ENCODE data around the gene KCNMA1.

KCNMA1 gene

DNA sequence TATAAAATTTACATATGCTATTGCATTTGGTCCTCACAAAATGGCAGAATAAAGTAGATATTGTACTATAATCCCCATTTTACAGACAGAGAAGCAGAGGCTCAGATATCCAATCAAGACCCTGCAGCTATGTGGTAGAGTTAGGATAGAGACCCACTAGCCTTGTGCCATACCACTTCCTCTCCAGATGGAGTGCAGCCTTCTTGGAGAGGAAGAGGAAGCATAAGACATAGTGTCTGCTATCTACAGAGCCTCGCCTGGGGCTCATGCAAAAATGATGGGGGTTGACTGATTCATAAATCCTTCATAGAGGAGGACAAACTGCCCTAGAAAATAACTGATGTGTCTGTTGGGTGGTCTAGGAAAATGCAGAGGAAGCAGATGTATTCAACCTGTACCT lies 447.3 kb downstream of the KCNMA1 start:
- DNase-seq, result no peak

DNA sequence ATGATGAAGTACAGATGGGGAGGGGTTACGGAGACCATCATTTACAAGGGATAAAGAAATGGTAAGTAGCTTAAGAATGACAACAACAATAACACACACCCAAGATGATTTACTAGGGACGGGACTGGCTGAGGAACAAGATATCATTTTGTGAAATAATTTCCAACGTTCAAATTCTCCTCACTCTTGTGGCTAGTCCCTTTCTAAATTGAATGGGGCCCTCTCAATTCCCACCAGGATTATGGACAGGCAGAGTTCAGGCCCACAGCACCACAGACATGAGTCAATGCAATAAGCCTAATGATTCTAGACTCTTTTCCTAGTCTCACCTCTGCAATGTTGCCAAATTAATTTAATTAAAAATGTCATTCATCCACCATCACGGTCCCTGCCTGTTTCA lies 448.1 kb downstream of the KCNMA1 start:
- DNase-seq, result no peak

DNA sequence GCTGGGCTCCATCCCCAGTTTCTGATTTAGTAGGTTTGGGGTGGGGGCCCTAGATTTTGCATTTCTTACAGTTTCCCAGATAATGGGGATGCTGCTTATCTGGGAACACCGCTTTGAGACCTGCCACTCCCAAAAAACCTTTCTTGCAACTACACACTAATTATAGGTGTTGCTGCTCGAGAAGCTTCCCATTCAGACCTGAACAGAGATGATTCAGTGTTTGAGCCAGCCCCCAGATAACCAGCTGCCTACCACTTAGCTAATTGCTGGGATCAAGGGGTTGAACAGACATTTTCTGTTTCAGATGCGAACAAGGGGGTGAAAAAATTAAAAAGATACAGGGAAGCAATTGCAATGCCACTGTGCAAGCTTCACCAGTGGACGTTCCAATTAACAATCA lies 448.5 kb downstream of the KCNMA1 start:
- no peak for DNase-seq

DNA sequence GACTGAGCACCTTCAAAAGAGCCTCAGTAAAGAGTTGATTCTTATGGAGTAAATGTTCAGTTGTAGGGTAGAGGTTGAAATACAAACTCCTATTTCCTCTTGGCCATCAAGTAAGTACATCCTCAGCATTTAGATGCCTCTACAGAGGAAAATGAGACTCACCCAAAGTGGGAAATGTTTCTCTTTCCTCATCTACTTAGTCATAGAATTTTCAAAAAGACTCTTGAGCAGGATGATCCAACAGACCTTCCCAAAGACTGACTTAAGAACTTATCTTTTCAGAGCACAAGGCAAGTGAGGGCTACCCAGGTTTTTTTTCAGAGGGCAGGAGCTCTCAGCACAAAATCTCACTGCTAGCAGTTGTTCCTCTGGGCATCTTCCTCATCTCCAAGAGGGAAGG lies 449.1 kb downstream of the KCNMA1 start:
- no peak for DNase-seq

DNA sequence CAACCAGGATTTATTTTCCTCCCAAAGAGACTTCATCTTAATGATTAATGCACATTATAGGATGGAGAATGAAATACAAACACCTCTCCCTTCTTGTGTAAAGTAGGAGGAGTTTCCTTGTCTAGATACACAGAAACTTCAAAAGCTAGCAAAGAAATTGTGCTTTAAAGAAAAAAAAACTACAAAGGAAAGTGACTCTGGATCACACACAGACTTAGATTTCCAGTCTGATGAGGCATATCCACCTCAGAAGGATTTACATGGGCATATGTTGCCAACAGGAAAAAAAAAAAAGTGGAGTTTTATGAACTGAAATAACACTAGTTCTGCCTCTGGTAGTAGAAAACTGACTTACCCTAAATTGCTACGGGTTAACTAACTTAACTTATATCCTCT lies 449.6 kb downstream of the KCNMA1 start:
- DNase-seq, result no peak

DNA sequence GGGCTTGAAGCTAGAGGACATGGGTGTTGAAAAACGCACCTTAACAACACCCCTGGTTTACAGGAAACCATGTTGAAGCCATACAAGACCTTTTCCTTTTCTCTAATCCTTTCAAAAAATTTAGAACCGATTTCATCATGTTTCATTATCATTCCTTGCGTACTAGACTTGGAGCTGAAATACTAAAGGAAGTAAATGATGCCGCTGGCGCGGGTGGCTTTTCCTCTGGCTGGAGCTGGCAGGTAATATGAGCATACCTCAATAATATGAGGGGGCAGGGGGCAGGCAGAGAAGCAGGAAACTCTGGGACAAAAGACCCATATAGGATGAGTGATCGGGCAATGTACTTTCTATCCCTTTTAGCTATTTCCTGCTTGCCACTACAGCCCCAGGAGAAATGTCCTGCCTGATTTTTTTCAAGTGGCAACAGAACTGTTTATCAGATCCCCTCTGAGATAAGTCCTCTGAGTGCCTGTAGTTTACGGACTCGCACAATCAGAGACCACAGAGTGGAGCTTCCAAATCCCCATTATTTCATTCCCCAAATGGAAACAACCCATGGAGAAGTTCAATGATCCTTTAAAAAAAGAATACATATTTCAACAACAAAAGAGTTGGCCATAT lies 450.1 kb downstream of the KCNMA1 start:
- no peak for DNase-seq

DNA sequence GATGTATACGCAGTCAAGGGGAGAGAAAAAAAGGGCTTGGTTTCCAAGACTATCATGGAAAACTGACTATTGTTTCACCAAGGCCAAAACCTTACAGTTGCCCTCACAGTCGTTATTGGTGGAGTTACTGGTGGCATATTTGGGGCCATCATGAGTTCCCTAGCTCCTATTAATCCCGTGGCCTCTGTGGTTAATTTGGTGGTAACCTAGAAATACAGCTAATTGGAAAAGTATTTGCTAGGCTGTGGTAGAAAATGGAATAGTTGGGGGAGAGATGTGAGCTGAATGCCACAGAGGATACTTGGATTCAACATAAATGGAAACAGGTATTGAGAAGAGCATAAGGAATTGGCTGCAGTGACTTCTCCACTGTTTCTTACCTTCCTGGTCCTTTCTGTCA lies 450.7 kb downstream of the KCNMA1 start:
- DNase-seq, result no peak

DNA sequence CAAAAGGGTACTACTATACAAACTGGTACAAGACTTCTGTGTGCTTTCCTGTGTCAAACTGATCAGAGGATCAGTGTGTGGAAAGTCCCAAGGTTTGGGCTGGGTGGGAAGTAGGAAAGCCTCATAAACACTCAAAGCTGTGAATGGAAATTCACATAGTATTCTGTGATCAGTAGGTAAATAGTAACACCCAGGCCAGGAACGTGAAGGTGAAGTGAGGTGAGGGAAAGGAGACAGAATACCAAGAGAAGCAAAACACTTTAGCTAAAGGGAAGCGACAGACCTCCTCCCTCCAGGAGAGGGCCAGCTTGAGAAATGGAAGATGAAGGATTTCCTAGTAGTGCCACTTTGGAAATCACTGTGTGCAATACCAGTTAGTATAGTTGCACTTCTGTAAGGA lies 451.9 kb downstream of the KCNMA1 start:
- no peak for DNase-seq

DNA sequence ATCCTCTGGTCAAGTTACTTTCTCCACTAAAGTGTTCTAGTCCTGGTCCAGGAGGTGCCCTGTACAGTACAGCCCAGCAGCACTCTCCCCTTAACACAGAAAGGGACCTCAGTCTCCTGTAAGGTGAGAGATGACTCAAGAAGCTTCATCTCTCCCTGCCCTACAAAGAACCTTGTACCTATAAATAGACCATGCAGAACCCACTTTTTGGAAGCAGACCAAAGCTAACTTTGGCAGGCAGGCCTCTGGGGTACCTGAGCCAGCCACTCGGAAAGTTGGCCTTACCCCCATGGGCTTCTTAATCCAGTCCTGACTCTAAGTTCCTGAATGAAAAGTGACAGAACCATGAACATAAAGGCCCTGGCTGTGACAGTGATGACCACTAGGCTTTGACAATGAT lies 454.8 kb downstream of the KCNMA1 start:
- no peak for DNase-seq

DNA sequence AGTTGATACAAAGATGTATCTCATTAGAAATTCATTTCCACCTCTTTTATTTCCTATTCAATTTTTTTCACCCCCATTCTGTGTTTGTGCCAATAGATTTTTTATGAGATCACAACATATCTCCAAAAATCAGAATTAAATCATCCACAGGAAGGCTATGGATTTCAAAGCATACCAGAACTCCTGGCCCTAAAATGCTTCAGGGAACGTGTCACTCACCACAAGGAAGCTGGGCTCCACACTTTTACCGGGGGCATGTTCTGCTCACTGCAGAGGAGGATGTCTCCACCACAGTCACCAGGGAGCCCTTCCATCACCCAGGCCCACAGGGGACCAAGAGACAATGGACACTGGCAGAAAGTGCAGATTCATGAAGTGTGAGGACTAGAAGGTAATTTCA lies 456.8 kb downstream of the KCNMA1 start:
- DNase-seq, result no peak

DNA sequence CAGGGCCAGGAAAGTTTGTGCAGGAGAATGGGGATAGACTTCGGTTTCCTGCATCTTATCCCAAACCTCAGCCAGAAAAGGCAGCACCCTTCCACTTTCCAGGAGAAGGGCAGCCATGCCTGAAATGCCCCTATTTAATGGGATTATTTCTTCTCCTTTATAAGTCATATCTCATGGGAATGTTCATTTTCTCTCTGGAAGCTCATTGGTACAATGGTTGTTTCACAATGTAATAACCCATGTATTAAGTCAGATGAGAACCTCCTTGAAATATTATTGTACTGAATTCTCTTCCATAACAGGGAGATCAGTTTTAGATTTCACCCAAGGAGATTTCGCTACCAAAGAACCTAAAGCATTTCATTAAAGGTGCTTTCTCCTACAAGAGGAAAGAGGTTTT lies 457.5 kb downstream of the KCNMA1 start:
- no peak for DNase-seq

DNA sequence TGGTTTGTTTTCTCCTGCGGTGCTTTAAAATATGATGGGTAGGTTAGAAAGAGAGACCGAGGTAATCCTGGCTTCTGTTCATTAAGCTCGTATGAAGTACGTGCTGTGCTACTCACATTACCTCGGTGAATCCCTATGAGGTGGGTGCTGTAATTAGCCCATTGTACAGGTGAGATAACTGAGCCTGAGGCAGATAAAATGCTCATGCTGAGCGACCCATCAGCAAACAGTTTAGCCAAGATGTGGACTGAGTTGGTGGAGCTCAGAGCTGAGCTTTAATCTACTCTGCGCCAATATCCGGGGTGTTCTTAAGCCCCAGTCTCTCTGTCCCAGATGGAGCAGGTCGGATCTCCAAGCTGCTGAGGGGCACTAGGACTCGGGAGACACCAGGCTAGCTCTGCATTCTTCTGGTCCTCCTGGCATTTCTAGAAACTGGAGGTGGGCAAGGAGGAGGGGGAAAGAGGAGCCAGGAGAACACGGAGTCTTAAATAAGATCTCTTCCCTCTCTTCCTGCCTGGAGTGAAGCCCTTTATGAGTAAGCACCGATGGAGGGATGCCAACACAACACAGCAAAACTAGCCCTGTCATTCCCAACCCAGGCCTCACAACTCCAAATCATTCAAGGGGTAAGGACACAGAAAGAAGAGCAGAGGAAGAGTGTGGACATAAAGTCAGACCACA lies 458.5 kb downstream of the KCNMA1 start:
- DNase-seq, result no peak

DNA sequence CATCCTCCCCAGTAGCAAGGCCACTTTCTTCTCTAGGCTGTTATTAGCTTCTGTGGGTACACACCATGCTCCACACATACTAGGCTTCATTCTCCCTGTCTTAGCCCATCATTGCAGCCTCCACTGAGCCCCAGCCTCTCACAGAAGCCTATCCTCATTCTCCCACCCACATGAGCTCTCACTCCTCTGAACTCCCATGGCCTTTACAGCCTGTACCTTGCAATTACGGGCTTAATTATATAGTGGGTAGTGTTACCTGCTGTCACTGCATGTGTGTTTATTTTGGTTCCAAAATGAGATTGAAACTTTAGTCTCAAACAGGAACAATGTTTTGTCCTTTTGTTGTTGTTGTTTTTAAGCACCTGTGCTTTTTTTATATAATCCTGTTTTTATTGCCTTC lies 460.0 kb downstream of the KCNMA1 start:
- DNase-seq, result no peak

DNA sequence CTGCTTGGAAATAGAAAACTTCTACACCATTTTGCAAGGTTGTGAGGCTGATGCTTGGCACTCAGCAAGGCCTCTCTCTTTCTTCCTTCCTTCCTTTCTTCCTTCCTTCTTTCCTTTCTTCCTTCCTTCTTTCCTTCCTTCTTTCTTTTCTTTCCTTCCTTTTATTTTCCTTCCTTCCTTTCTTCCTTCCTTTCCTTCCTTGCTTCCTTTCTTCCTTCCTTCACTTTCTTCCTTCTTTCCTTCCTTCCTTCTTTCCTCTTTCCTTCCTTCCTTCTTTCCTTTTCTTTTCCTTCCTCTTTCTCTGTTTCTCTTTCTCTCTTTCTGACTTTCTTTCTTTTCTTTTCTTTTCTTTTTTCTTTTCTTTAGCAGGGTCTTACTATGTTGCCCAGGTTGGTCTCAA lies 460.4 kb downstream of the KCNMA1 start:
- no peak for DNase-seq

DNA sequence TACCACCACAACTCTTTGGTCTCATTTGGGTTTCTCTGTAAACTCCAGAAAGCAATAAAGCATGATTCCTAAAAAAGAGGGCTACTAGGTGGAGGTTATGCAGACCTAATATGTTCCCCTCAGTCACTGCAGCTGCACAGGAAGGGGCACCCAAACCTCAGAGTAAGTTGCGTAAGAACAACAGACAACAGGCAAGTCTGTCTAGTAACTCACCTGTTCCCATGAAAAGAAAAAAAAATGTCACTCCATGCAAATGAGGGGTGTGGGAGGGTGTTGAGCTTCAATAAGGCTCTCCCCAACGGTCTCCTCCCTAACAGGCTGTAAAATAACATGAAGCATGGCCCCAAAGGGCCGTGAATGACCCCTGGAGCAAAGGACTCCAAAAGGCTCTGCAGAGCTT lies 461.4 kb downstream of the KCNMA1 start:
- DNase-seq, result no peak

DNA sequence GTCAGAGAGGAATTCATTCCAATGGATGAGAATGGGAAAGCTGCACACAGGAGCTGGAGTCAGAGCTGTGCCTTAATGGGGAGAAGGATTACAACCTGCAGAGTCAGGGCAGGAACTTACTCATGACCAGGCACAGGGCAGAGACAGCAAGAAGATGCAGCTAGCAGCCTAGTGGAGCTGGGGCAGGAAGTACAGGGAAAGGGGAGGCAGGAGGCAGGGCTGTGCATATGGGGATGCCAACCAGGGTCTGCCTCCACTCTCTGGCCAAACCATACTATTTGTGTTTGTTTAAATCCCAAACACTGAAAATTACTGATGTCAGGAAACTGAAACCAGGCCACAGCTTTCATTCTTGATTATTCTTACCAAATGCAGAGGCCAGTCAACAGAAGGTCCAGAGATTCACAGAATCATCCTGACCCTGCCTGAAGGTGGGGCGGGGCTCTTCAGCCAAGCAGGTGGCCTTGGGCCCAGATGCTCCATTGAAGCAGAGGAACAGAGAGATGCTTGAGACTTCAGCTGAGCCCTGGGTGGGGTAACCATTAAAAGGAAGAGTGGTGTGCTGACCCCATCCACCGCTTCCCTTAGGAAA lies 461.9 kb downstream of the KCNMA1 start:
- DNase-seq, result no peak

DNA sequence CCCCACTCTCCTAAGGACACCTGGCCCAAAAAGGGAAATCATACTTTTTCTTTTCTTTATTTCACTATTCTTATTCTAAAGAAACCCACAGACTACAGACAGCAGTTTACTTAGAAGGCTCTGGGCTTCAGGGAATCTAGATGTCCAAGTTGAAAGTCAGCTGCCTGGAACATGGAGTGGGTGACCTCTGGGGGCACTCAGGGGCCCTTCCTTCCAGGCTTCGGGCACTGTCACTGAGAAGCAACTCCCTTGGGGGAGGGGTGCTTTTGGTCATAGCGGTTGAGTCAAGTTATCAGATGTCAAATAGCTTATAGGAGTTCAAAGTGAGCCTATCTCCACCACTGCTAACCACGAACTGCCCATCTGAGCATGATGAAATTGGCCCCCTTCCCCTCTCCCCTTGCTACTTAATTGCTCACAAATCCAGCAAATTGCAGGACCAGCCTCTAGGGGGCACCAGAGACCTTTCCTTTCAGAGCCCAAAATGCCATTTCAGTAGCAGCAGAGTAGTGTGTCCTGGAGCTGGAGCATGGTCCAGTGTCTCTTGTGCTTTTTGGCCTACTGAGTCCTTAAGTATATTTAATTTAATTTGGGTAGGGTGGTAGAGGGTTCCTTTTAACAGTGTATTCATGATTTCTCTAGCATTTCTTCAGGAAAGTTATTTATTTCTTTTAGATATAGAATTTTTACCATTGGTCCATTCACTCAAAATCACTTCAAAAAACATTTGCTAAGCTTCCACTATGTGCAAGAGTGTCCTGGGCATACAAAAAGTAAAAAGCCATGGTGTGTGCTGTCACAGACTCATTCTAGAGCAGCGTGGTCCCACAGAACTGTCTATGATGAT lies 463.8 kb downstream of the KCNMA1 start:
- DNase-seq, result peak; percentile 69 to 77

DNA sequence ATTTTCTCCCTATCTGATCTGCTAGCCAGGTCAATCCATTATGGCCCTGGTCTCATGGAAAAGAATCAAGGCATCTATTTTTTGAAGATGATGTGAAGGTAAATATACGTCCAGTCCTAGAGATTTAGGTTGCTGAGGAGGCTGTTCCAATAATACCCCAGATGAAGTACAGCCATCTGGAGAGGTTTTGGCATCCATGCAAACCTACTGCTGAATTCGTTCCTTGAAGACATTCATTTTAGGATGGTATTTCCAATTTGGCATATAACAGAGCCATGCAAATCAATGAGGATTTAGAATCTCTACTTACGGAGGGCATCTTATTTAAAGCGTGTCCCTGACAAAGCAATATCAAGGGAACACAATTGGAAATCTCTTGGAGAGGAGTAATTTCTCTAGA lies 465.5 kb downstream of the KCNMA1 start:
- DNase-seq, result no peak

DNA sequence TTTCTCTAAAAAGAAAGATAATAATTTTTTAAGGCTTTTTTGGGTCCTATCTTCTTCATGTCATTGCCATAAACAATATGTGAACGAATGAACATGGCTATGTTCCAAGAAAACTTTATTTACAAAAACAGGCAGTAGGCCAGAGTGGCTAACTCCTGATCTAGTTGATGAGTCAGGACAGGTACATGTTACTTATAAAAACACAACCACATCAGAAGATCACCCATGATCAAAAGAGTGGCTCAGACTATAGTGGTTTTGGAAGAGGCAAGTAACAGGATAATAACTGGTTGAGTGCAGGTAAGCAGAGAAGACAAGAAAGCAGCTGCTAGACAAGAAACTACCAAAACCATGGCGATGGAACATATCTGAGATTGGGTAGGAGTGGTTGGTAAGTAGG lies 468.7 kb downstream of the KCNMA1 start:
- no peak for DNase-seq

DNA sequence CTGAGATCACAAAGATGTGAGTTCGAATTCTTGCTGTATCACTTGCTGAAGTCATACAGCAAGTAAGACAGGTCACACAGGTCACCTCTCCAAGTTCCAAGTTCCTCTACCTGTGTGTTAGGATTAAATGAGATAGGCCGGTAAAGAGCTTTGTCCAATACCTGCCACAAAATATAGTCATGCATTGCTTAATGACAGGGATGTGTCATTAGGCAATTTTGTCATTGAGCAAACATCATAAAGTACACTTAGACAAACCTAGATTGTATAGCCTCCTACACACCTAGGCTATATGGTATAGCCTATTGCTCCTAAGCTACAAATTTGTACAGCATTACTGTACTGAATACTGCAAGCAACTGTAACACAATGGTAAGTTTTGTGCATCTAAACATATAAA lies 469.4 kb downstream of the KCNMA1 start:
- no peak for DNase-seq

DNA sequence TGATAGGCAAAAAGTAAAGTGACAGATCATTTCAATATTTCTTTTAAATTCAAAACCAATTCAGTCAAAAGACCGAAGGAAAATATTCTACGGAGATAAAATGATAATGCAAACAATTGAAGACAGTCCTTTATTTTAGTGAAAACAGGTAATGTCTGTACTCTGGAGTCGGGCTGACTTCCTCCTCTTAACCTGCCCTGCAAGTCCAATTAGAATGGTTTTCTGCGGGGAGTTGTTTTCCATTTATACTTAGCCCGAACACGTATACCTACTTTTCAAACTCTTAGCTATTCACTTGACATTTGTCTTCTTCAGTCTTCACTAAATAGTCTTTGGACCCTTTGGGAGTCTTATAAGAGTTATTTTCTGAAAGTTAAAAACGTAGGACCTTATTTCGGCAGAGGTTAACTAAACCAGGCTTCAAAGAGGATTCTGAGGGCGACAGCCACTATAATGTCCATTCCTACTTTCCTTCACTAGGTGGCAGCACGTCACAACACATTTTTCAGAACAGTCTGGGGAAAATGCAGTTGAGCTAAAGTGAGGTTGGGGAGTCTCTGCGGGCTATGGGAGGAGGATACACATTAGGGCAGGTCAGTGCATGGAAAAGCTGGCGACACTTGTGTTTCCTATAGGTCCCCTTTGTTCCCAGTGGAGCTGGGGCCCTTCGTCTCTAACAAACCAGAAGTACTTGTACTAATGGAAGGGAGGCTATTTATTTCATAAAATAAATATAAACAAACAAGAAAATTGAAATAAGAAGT lies 472.0 kb downstream of the KCNMA1 start:
- DNase-seq, result peak; percentile 5 to 38

DNA sequence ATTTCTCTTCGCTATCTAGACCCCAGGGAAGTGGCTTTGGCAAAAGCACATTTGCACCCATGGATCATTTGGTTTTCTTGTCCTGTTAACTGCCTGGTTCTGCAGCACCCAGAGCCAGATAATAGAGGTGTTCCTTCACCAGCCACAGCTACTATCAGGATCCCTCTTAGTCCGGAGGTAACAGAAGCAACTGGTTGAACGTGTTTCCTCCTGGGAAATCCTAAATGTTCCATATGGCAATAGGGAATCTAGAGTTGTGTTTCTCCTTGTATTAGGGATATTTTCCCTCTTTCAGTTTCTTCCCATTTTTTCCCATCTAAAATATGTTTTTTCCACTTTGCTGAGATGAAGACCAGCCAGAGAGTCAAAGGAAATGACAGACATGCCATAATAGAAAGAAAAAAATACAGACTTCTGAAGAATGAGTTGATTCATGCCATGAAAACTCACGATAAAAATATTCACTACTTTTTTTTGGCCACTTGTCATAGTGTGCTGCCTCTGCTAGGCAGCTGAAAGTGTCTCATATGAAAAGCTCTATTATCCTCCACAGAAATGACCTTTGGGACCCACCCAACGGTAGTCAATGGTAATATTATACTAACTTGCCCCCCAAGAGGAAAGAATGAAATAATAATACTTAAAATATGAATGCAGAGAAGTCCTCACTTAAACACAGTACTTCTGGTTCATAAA lies 472.8 kb downstream of the KCNMA1 start:
- no peak for DNase-seq
